ENCODE measurements around the gene WDFY1.

- TF ChIP-seq CTCF (IDR thresholded peaks at IDR 0.05) (no peak), POLR2A (IDR thresholded peaks at IDR 0.05) (no peak)
Observed at GRCh38 chr2:223847410-223847809, 97.7 kb downstream of the WDFY1 start.

All from adrenal gland (tissue), 5 donors.